Common myeloid progenitor, CD34-positive (primary cell): ENCODE measurements around the gene CHSY1.

Experiments used
- CTCF ChIA-PET: fragments of 350-600 bp; sonication (Branson Sonifier 250); formaldehyde crosslinking; loops from one replicate; lab custom pipeline; 2021; ENCODE audit warnings: antibody characterized with exemption; lab: Charles Lee
- POLR2A ChIA-PET: fragments of 350-600 bp; sonication (Branson Sonifier 250); formaldehyde crosslinking; loops from one replicate; lab custom pipeline; 2021; ENCODE audit warnings: antibody characterized with exemption; lab: Charles Lee
- DNase-seq, 3 donors: peaks; one replicate each; pipeline versions ENCODE4 v3.0.0 to v3.0.0-alpha.2; 2013
- H3K27ac ChIP-seq, 2 experiments: 1 replicate in 1 of 2; 2 replicates in 1 of 2; pipeline ENCODE4 v1.7.0; 2013; ENCODE audit warnings: inconsistent platforms in 2 of 2, low read length in 2 of 2, mild to moderate bottlenecking in 2 of 2, low read depth in 1 of 2, moderate library complexity in 1 of 2; ENCODE audit not compliant: severe bottlenecking in 2 of 2, insufficient read depth in 1 of 2, poor library complexity in 1 of 2
- H3K27me3 ChIP-seq, 5 experiments: replicated peaks in 2 of 5; 1 replicate in 3 of 5; 2 replicates in 2 of 5; pipeline versions ENCODE4 v1.6.1 to v1.7.0; 2013; ENCODE audit warnings: low read length in 4 of 5, mild to moderate bottlenecking in 2 of 5, moderate library complexity in 2 of 5, inconsistent platforms in 1 of 5; ENCODE audit not compliant: insufficient read depth in 5 of 5, control insufficient read depth in 4 of 5
- H3K36me3 ChIP-seq, 4 experiments: 1 replicate in 2 of 4; 2 replicates in 2 of 4; pipeline versions ENCODE4 v1.6.1 to v1.7.0; 2013; ENCODE audit warnings: low read length in 3 of 4, control low read depth in 1 of 4, mild to moderate bottlenecking in 1 of 4; ENCODE audit not compliant: control insufficient read depth in 4 of 4, insufficient read depth in 4 of 4
- H3K4me1 ChIP-seq, 4 experiments: 1 replicate in 3 of 4; 2 replicates in 1 of 4; pipeline versions ENCODE4 v1.6.1 to v1.7.1; 2013; ENCODE audit warnings: low read length in 3 of 4, mild to moderate bottlenecking in 3 of 4, control low read depth in 1 of 4, inconsistent platforms in 1 of 4, moderate library complexity in 1 of 4; ENCODE audit not compliant: control insufficient read depth in 4 of 4, insufficient read depth in 4 of 4; ENCODE audit errors: control extremely low read depth in 1 of 4
- H3K4me3 ChIP-seq, 7 experiments: 1 replicate in 4 of 7; 2 replicates in 3 of 7; pipeline versions ENCODE4 v1.5.1 to v1.7.0; 2013; ENCODE audit warnings: mild to moderate bottlenecking in 7 of 7, low read length in 6 of 7, moderate library complexity in 6 of 7, inconsistent platforms in 2 of 7, low read depth in 2 of 7, control low read depth in 1 of 7; ENCODE audit not compliant: insufficient read depth in 4 of 7, control insufficient read depth in 1 of 7; ENCODE audit errors: extremely low read depth in 1 of 7
- H3K9me3 ChIP-seq, 5 experiments: 1 replicate in 4 of 5; 2 replicates in 1 of 5; pipeline versions ENCODE4 v1.6.1 to v1.7.1; 2013; ENCODE audit warnings: low read length in 4 of 5, mild to moderate bottlenecking in 2 of 5, inconsistent platforms in 1 of 5, low read depth in 1 of 5, moderate library complexity in 1 of 5; ENCODE audit not compliant: control insufficient read depth in 4 of 5, insufficient read depth in 2 of 5; ENCODE audit errors: control extremely low read depth in 1 of 5
- WGBS: methylation state at CpG from one replicate; pipeline ENCODE4 v1.1.5; 2013; ENCODE audit not compliant: insufficient coverage; 5-methylcytosine and 5-hydroxymethylcytosine counted together

CHSY1 gene

GRCh38 chr15:101146118-101146702, 105.6 kb downstream of the CHSY1 start:
- 85% methylated on average over 4 of the region's 8 CpGs for WGBS
- H3K27me3 ChIP-seq, result no peaks in the 10 kb centered on the region
- CTCF ChIA-PET, result interaction anchor here (0.8 to 2.5 kb wide), 5 partner anchors 11 to 99 kb away, joined by 3 to 14 read pairs (median 3); no protein-coding TSS in a partner anchor

GRCh38 chr15:101145362-101145761, 106.5 kb downstream of the CHSY1 start:
- H3K36me3 ChIP-seq, result no peaks in the 10 kb centered on the region
- H3K27ac ChIP-seq, result no peak overlapping the region
- CTCF ChIA-PET, result interaction anchor here (0.9 to 2.5 kb wide), 6 partner anchors 11 to 113 kb away, joined by 3 to 14 read pairs (median 4); no protein-coding TSS in a partner anchor
- no peak for DNase-seq
- POLR2A ChIA-PET, result interaction anchor here (0.6 kb wide), 1 partner anchor 112 kb away, joined by 3 read pairs; no protein-coding TSS in a partner anchor
- WGBS, result no CpG with 5 or more reads among the region's 4 CpGs
- no peaks in the 10 kb centered on the region for H3K27me3 ChIP-seq
- no peaks in the 10 kb centered on the region for H3K9me3 ChIP-seq
- peaks cover 5 to 33% (median 28%) of the 10 kb centered on the region in 4 experiments for H3K4me1 ChIP-seq
- no peak overlapping the region for H3K4me3 ChIP-seq

More at GRCh38 chr15:101146118-101146702, 105.6 kb downstream of the CHSY1 start:
- no peak overlapping the region for H3K4me3 ChIP-seq
- no peaks in the 10 kb centered on the region for H3K36me3 ChIP-seq
- POLR2A ChIA-PET, result interaction anchor here (0.6 kb wide), 1 partner anchor 111 kb away, joined by 3 read pairs; no protein-coding TSS in a partner anchor
- no peaks in the 10 kb centered on the region for H3K9me3 ChIP-seq
- H3K4me1 ChIP-seq, result peaks cover 5 to 41% (median 34%) of the 10 kb centered on the region in 4 experiments
- no peak overlapping the region for H3K27ac ChIP-seq
- DNase-seq, result no peak

- ChIA-PET CTCF (interaction anchor here (0.6 to 1.9 kb wide), 12 partner anchors 9 to 115 kb away, joined by 3 to 9 read pairs (median 3); partner anchors contain the start of gene CHSY1), POLR2A (no interaction called here)
- DNase-seq, result no peak
Observed at GRCh38 chr15:101143321-101143720, 108.5 kb downstream of the CHSY1 start.

GRCh38 chr15:101142711-101143110, 109.1 kb downstream of the CHSY1 start:
- no peaks in the 10 kb centered on the region for H3K9me3 ChIP-seq
- peaks cover 0 to 32% (median 24%) of the 10 kb centered on the region in 4 experiments for H3K4me1 ChIP-seq
- no peaks in the 10 kb centered on the region for H3K27me3 ChIP-seq
- no peak overlapping the region for H3K4me3 ChIP-seq
- ChIA-PET POLR2A (no interaction called here), CTCF (interaction anchor here (0.7 to 1.5 kb wide), 10 partner anchors 10 to 116 kb away, joined by 3 to 6 read pairs (median 4); no protein-coding TSS in a partner anchor)
- H3K27ac ChIP-seq, result no peak overlapping the region
- no peak for DNase-seq
- 100% methylated on average over 2 of the region's 2 CpGs for WGBS
- H3K36me3 ChIP-seq, result no peaks in the 10 kb centered on the region

More at GRCh38 chr15:101143321-101143720, 108.5 kb downstream of the CHSY1 start:
- no peak overlapping the region for H3K27ac ChIP-seq
- H3K27me3 ChIP-seq, result no peaks in the 10 kb centered on the region
- WGBS, result 94% methylated on average over 3 of the region's 7 CpGs
- H3K4me3 ChIP-seq, result no peak overlapping the region
- no peaks in the 10 kb centered on the region for H3K36me3 ChIP-seq
- H3K9me3 ChIP-seq, result no peaks in the 10 kb centered on the region
- H3K4me1 ChIP-seq, result peaks cover 0 to 30% (median 22%) of the 10 kb centered on the region in 4 experiments

GRCh38 chr15:101141926-101142527, 109.8 kb downstream of the CHSY1 start:
- Histone ChIP-seq H3K27ac (no peak overlapping the region), H3K9me3 (no peaks in the 10 kb centered on the region), H3K4me1 (peaks cover 0 to 36% (median 29%) of the 10 kb centered on the region in 4 experiments), H3K27me3 (no peaks in the 10 kb centered on the region), H3K4me3 (no peak overlapping the region), H3K36me3 (no peaks in the 10 kb centered on the region)
- CTCF ChIA-PET, result interaction anchor here (0.8 to 1.2 kb wide), 4 partner anchors 9 to 116 kb away, joined by 3 to 6 read pairs (median 4); no protein-coding TSS in a partner anchor
- DNase-seq, result no peak
- POLR2A ChIA-PET, result no interaction called here

- CTCF ChIA-PET, result interaction anchor here (0.8 to 6.7 kb wide), 9 partner anchors 10 to 122 kb away, joined by 3 to 30 read pairs (median 4); no protein-coding TSS in a partner anchor
- no peak overlapping the region for H3K4me3 ChIP-seq
- POLR2A ChIA-PET, result no interaction called here
- no peak overlapping the region for H3K27ac ChIP-seq
- H3K27me3 ChIP-seq, result no peaks in the 10 kb centered on the region
- H3K9me3 ChIP-seq, result no peaks in the 10 kb centered on the region
- peaks cover 0 to 49% (median 41%) of the 10 kb centered on the region in 4 experiments for H3K4me1 ChIP-seq
- WGBS, result 86% methylated on average over 1 of the region's 2 CpGs
- no peaks in the 10 kb centered on the region for H3K36me3 ChIP-seq
- no peak for DNase-seq
Observed at GRCh38 chr15:101140697-101141065, 111.2 kb downstream of the CHSY1 start.
